Mucosa of descending colon (tissue), 3 donors: Measurements from ENCODE around the gene ST8SIA4. TPM values are rescaled to one million over a fixed set of nuclear protein-coding genes. Genes with fewer than 3 reads are reported as not detected.

Experiments used
- ATAC-seq: fragments of 200-7000 bp; cut with Tn5 transposase; one replicate; pipeline ENCODE4 v1.9.1; 2020; ENCODE audit warnings: mild to moderate bottlenecking, moderate library complexity
- DNase-seq, 3 donors: peaks; one replicate each; pipeline ENCODE4 v3.0.0-alpha.2; 2020
- H3K36me3 ChIP-seq: fragments of 200-600 bp; one replicate; pipeline ENCODE4 v1.8.0; 2021; ENCODE audit warnings: low read depth, mild to moderate bottlenecking
- H3K4me1 ChIP-seq: fragments of 200-600 bp; one replicate; pipeline ENCODE4 v1.8.0; 2021; ENCODE audit warnings: low read depth, mild to moderate bottlenecking
- H3K4me3 ChIP-seq: fragments of 200-600 bp; one replicate; pipeline ENCODE4 v1.8.0; 2021; ENCODE audit warnings: mild to moderate bottlenecking
- H3K9me3 ChIP-seq: fragments of 200-600 bp; one replicate; pipeline ENCODE4 v1.8.0; 2021; ENCODE audit warnings: mild to moderate bottlenecking
- CTCF ChIP-seq: fragments of 200-600 bp; IDR thresholded peaks from one replicate; pipeline ENCODE4 v1.8.0; 2022; ENCODE audit warnings: antibody characterized with exemption, mild to moderate bottlenecking
- intact Hi-C, 2 donors: fragments of 100-400 bp; cut with DNase I in 1 of 2; cut with micrococcal nuclease in 1 of 2; formaldehyde crosslinking; loops; one replicate each; pipeline versions ENCODE4 v1.11.0 to v1.11.1; 2022; cut with DNase I, micrococcal nuclease
- total RNA-seq, 3 donors: library from RNA; stranded (reverse); fragmentation: NEBNext Ultra II Directional in 2 of 3; extraction: Animal tissue kit (Norgen Biotek cat#: 25700) in 2 of 3; gene quantifications; one replicate each; pipeline versions ENCODE4 v1.2.1 to v1.2.4, GENCODE V29; 2021 to 2023
- donor health status: DM: no; HTN: no; CAD: no; lungs with moderate emphysema.
- donor health status: DM: no; HTN: no; CAD: no.
- donor health status: DM: no; HTN: yes; CAD: no.

Gene ST8SIA4
- total RNA-seq, 3 donors from 2014 or later: 4.7 to 9.6 (median 5.7) TPM

- DNase-seq: peak; percentile 30 to 50 (median 36)
Measured at GRCh38 chr5:100904259-100904861, 1.3 kb upstream of the ST8SIA4 start.

DNA sequence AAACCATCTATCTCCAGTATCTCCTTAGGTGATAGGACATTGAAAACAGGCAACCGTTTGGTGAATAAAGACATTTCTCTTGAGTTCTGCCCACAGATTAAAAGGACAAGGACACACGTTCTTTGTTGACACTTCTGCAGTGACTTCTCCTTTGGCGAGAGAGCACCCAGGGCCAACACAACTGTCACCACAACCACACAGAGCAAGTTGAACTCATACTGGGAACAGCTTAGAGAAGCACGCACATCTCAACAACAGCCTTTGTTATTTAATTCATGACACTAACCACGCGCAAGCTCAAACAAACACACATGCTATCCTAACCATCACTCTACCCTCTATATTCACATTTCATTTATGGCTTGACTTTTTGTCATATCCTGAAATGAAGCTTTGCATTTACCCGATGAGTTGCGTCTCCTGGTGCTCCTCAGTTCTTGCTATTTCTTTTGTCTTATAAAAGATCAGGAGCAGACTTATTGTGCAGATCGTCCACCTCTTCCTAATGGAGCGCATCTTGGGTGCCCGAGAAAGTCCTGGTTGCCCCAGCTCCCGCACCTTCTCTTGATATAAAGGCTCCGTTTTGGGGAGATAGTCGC, 543 bp downstream of the ST8SIA4 start:
- ATAC-seq (peak; percentile 2), DNase-seq (peak; percentile 8 to 31 (median 24))
- H3K4me3 ChIP-seq: peak overlapping the region; percentile 25
- intact Hi-C loops: no loop called here
- H3K4me1 ChIP-seq: no peaks in the 10 kb centered on the region
- no peaks in the 10 kb centered on the region for H3K36me3 ChIP-seq
- no peaks in the 10 kb centered on the region for H3K9me3 ChIP-seq
- TF ChIP-seq CTCF: no peak

More at GRCh38 chr5:100904259-100904861, 1.3 kb upstream of the ST8SIA4 start:
- no peaks in the 10 kb centered on the region for H3K4me1 ChIP-seq
- peak; percentile 14 for ATAC-seq
- intact Hi-C loops: no loop called here
- no peaks in the 10 kb centered on the region for H3K9me3 ChIP-seq
- no peaks in the 10 kb centered on the region for H3K36me3 ChIP-seq
- no peak for TF ChIP-seq CTCF
- H3K4me3 ChIP-seq: no peak overlapping the region

- intact Hi-C loops: no loop called here
- TF ChIP-seq CTCF: no peak
- no peaks in the 10 kb centered on the region for H3K36me3 ChIP-seq
Measured at GRCh38 chr5:100901821-100902341, 1.2 kb downstream of the ST8SIA4 start.

DNA sequence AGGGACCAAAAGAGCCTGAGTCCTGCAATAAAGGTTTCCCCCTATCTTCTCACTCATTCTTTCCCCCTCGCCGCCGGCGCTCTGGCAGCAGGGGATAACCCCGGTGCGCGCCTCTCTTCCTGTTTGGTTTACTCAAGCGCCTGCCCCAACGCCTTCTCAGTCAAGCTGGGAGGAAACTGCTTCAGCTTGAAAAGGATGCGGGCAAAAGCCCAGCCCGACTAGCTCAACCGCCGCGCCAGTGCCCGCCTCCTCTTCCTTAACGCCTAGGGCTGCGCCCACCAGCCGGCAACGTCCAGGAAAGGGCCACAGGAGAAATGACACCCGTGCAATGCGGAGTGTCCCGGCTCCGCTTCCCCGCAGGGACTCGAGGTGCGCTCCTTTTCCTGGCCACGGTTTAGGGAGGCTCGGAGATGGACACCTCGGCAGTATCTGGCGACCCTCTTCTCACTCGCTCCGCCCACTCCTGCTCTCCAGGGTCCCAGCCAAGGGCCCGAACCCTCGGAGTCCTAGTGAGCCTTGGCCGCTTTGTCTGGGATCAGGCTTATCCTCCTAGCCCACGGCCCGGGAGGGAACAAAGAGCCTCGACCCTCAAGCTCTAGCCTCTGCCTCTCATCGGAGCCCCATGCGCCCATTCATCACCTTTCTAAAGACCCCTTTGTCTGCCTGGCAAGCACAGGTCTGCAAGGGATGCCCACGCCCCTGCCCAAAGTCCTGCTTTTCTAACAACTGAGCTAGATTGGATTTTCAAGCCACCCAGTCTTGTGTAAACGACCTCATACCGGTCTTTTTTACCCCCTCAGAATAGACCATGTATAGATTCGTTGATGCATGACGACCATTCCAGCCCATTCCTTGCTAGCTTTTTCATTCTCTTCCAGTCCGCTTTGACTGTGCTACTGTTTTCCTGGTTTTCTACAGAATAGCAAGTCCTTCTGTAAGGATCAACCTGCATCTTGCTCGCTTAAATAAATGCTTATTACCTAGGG, 2.0 kb downstream of the ST8SIA4 start:
- intact Hi-C loops: no loop called here

More at GRCh38 chr5:100901821-100902341, 1.2 kb downstream of the ST8SIA4 start:
- DNase-seq (peak; percentile 14 to 49 (median 36)), ATAC-seq (peak; percentile 46)
- Histone ChIP-seq H3K4me1 (no peaks in the 10 kb centered on the region), H3K9me3 (no peaks in the 10 kb centered on the region), H3K4me3 (no peak overlapping the region)

More for the DNA sequence above, 2.0 kb downstream of the ST8SIA4 start:
- Histone ChIP-seq H3K4me1 (no peaks in the 10 kb centered on the region), H3K4me3 (no peak overlapping the region), H3K36me3 (no peaks in the 10 kb centered on the region), H3K9me3 (no peaks in the 10 kb centered on the region)
- DNase-seq (peak; percentile 73 to 90 (median 78)), ATAC-seq (peak; percentile 68)
- no peak for TF ChIP-seq CTCF
